Lung microvascular endothelial cell (primary cell): Measurements from ENCODE around the gene FBN1. TPM values are rescaled to one million over a fixed set of nuclear protein-coding genes. Genes with fewer than 3 reads are reported as not detected.

Experiments
- DNase-seq, 2 donors: peaks; one replicate each; pipeline versions ENCODE4 v3.0.0 to v3.0.0-alpha.2; 2010; ENCODE audit warnings: low read depth in 2 of 2
- total RNA-seq: library from RNA; depleted of rRNA; stranded (reverse); fragments of >200 nt; gene quantifications from 2 replicates; pipeline ENCODE4 v1.2.1, GENCODE V29; 2014

The FBN1 gene
- total RNA-seq, 1 donor from 2014 or later: 69.0 TPM

DNA sequence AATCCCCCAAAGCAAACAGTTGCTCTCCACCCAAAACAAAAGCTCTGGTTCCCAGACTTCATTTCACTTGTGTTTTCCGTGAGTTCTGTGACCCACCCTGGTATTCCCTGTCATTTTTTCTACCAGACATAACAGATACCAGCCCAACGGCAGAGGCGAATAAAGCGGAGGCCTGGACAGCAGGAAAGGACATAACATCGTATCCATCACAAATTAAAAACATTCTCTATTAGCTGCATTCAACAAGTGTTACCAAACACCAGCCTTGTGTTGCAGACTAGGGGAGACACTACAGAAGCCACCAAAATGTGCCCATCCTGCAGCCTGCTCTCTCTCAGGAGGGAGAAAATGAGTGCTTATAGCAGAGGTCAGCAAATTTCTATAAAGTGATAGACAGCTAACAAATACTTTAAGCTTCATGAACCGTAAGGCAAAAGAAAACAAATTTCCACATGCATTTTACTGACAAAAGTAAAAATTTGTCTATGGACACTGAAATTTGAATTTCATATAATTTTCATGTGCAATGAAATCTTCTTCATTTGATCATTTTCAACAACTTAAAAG, 7.1 kb upstream of the FBN1 start:
- DNase-seq: no peak

DNA sequence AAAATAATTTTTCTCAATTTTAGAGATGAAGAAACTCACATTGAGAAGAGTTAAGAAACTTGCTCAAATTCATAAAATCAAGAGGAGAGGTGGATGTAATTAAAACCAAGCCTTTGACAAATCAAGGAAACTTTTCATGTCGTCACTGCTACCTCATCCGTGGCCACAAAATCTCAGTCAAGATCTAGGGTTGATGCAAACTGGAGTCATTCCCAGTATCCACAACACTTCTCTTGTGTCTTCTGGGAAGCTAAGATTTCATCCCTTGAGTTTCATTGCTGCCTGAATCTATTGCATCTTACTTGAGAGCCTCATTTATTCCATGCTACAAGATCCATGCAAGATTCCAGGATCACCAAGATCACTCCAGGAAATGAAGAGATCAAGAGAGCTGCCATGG, 5.4 kb upstream of the FBN1 start:
- DNase-seq: no peak

DNA sequence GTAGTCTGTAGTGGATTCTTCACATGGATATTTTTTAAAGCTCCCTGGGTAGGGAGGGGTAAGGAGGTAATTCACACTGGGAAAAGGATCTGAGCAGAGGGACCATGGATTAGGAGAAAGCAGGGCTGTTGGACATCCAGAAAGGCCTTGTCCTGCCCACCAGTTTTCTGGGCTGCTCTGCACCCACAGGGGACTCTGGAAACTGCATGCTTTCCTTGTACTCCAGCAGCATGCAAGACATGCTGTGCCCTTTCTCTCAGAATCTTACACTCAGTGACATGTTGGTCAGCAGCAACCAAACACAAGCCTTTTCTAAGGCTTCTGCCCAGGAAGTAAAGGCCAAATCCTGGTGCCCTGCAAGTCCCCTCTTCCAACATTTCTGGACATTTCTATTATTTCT, 2.5 kb upstream of the FBN1 start:
- DNase-seq: peak in 1 of 2 donors; percentile 44

DNA sequence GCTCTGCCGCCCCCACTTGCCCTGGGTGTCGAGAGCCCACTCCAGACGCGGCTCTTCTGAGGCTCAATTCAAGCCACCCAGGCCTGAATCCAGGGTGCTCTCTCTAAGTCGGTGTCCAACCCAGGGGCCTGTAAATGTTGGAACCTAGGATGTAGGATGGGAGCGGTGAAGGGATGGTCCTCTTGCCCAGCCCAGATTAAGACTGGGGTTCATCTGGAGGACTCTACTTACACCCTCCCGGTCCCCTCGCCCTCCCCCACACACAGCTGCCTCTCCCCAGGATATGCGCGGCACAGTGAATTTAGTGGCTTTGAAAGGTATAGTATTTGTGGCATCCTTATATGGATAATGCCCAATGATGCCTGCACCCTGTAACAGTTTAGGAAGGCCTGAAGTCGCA, 822 bp upstream of the FBN1 start:
- no peak for DNase-seq

DNA sequence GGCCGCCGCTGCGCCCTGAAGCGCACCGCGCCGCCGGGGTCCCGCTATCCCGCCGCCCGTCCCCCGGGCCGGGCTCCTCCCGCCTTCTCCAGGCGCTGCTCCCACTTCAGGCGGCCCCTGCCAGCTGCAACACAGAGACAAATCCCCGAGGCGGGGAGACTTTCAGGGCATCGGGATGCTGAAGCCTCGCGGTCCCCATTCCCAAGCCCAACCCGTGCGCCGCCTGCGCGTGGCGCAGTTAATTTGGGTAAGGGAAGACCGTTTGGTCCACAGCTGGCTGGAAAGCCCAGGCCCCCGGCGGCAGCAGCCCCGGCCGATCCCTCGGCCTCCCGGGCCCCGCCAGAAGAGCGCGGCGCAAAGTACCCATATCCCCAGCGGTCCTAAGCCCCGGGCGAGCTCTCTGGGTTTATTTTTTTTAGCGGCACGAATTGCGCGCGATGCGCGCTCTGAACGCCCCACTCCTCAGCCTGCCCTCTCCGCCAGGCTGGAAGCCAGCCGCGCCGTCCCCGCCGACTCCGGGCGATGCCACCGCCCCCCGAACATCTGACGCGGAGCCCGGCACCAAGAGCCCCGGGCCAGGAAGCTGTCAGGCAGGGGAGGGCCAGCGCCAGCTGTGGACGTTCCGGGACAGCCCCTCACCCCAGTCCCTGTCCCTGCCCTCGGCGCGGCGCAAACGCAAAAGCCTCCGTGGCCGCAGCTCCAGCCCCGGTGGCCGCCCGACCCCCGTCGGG, 517 bp downstream of the FBN1 start:
- peak; percentile 78 to 79 for DNase-seq

DNA sequence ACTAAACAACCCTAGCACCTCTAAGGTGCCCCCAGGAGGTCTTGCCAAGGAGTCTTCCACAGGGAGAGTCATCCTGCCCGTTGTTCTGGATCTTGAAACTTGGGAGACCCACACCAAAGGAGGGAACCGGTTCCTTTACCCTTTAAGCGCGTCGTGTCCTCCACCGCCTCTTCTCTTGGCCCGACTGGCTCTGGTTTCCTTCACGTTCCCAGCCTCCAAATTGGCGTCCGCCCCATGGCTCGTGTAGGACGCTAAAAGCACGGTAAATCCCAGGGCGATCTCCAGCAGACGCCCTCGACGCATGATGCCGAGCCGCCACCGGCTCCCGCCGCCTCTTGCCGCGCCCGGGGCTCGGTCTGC, 1.1 kb downstream of the FBN1 start:
- DNase-seq: peak; percentile 47 to 54

DNA sequence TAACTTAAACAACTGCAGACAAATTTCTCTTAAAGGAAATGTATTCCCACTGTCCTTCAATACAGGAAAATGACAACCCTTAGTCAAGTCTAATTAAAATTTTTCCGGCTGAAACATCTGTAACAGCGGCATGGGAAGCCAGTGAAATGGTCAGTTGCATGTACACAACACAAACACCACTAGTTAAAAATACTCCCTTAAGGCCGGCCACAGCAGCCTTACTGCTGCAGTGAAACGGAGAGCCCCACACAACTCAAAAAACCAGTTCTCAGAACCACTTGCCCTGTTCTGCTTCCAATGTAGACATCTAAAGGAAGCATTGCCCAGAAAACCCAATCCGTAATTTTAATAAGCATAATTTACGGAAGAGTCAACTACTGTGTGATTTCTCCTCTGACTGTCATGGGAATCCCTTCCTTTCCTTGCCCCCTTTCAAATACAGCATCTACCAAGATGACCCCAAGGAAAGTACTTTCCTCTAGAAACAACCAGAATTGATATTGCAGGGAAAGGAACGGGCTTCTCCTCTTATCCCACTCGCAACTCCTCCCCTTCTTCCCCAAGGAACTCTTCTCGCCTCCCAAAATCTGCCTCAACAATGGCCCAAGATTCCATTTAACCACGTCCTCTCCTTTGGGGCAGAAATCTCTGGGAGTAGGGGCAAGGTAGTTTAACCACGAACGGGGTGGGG, 1.6 kb downstream of the FBN1 start:
- DNase-seq: peak; percentile 28 to 31

DNA sequence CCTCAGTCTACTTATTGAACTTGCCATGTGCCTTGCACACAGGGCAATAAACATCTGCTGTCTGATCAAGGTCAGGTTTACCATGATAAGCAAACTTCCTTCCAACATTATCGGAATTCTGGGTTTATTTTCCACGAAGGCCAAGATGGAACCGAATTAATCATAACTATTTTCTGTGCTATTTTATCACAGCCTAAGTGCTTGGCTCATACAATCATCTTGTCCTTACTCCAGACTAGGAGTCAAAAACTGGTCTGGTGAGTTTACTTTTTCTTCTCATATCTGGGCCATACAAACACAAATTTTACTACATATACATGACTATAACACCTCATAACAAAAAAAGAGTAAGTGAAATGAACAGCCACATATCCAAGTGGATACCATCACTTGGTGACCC, 2.3 kb downstream of the FBN1 start:
- peak in 1 of 2 donors; percentile 6 for DNase-seq

DNA sequence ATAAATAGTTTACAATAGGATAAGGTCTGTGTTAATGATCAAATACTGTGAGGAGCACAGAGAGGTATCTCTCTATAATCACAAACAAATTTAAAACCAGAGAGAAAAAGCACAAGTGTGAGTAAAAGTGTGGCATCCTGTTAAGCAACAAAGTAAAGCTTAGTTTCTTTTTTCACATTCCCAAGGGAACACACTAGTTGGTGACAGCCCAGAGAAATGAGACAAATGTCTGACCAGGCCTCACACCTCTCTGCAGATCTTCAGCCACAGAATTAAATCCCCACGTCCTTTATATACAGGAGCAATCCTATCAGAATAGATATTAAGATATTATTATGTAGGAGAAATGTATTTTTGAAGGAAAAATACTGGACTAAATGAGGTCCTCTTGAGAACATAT, 2.7 kb downstream of the FBN1 start:
- DNase-seq: peak in 1 of 2 donors; percentile 47

DNA sequence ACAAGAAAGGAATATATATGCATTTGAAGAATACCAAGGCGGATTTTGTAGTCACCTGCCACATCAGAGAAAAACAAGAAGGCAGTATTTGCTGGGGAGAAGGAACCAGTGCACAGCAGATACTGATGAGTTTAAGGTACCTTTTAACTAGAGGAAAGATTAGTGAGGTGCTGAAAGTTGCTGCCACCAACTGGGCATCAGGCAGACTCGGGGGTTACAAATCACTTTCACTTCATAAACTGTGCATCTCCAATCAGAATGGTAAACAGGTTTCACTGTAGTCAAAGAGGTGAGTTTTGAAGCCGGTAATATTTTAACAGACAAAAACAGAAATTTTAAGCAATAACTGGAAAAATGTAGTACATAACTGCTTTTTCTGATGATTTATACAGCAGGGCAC, 4.1 kb downstream of the FBN1 start:
- DNase-seq: peak; percentile 69 to 77

DNA sequence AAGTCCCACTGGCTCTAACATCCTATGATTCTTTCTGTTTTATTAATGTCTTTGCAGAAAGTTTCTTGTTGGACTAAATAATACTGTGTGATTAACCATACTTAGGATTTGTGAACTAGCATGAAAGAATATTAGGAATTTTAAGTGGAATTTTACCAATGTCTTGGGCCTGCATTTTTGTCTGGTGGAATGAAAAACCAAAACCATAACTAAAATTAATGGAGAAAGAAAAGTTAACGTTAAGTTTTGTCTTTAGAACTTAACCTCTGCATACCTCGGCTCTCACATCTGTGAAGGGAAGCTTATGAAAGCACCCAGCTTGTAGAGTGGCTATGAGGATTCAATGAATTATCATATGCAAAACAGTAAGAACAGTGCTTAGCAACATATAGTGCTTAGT, 6.5 kb downstream of the FBN1 start:
- no peak for DNase-seq

DNA sequence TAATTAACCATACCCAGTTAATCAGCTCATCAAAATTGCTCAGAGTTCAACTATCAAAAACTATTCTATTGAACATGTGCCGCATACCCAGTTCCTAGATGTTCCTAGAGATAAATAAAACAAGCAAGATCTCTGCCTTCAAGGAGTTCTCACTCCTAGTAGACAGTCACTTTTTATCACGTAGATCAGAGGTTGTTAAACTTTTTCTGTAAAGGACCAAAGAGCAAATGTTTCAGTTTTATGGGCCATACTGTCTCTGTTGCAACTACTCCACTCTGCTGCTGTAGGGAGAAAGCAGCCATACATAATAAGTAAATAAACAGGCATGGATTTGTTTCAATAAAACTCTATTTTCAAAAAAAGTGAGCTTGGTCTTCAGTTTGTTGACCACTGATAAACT, 7.9 kb downstream of the FBN1 start:
- no peak for DNase-seq

DNA sequence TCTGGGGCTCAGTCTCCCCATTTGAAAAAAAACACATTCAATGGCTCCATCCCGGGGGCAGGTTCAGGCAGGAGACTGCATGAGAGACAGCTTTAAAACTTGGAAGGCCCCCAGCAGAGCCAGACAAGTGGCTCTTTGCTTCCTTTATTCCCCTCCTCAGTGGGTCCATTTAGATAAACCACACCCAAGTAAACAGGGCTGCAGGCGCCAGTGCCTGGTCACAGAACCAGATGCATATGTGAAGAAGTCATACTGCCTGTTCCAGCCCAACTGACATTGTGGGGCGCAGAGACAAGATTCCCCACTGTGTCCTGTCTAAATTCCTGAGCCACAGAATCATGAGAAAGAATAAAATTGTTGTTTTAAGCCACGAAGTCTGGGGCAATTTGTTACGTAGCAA, 9.0 kb downstream of the FBN1 start:
- DNase-seq: no peak

DNA sequence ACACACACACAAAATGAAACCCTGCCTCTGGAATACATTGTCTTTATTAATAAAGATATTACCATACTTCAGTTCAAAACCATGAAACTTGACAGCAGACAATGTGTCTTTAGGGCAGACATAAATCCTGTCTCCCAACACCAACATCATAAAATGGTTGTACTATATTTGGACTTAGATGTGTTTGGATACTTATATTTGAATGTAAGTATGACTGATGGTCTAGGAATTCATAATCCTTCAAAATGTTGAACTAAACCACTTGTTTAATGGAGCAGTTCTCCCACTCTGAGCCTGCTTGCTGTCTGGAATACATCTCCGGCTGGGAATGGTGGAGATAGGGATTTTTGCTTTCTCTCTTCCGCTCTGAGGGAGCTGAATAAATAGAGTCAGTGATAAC, 10.6 kb downstream of the FBN1 start:
- no peak for DNase-seq

DNA sequence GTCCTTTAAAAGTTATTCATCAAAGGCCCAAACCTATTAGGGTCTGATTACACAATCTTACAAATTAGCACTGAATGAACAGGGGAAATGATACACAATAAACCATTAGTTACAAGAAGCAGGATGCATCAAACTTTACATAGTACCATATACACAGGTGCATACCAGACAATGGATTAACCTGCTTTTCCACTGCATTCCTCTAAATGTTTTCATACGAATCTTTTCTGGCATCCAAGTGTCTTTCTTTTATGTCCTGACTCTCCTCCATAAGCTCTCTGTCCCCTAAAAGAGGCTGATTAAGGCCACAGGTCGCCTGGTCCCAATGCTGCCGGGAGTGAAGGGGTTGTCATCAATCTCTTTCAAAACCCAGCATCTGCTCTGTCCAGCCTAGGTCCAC, 11.4 kb downstream of the FBN1 start:
- no peak for DNase-seq

DNA sequence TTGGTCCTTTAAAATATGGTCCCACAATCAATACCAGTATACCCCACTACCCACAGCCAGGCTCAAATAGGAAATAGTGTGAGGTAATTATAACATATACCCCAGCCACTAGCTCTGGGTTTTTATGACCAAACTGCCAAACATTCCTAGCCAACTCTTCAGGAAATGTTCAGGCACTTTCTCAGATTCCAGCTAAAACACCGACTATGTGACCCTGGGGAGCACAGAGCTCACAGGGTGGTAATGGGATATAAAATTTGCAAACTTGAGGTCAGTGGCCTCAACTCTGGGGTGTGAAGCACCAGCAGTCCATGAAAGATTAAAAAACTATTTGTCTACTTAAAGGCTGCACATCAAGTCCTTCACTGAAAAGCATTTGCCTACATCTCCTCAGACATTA, 12.9 kb downstream of the FBN1 start:
- peak in 1 of 2 donors; percentile 28 for DNase-seq

DNA sequence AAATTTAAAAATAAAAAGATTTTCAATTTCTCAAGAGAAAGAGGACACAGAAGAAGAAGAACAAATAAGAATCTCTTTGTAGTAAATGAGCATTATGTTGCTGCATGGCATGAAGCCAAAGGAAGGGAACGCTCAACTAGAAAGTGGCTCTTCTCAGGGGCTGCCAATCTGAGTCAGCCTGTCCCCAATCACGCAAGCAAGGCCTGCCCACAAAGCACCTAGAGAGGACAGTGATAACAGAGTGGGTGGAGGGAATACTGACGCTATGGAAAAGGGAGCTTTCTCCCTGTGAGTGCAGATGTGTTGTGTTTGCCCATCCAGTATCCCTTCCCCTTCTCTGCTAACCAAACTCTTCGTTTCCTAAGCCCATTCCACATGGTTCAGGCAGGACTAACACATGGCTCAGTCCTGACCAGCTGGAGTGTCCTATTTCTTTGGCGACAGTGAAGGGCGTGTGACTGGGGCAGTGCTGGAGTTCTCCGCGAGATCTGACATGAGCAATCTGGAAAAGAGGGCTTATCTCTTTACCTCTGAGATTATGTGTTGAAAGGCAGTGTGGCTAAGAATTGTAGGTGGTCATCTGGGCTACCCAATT, 14.2 kb downstream of the FBN1 start:
- peak in 1 of 2 donors; percentile 45 for DNase-seq

DNA sequence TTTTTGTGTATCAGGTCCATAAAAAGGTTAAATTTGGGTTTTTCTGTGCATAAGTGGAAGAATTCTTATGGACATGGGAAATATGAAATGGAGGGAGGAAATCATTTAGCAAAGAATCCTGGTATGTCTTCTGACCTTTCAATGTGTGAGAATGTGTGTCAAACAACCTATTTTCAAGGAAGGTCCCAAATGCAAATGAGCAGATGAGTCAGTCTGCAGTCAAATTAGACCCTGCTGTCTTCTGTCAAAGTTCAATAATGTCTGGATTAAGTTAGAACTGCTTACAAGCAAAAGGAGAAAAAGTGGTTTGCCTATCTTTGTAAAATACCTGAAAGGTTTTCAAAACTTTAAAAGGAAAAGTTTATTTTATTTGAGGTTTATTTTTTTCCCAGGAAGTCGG, 15.3 kb downstream of the FBN1 start:
- DNase-seq: peak in 1 of 2 donors; percentile 30

DNA sequence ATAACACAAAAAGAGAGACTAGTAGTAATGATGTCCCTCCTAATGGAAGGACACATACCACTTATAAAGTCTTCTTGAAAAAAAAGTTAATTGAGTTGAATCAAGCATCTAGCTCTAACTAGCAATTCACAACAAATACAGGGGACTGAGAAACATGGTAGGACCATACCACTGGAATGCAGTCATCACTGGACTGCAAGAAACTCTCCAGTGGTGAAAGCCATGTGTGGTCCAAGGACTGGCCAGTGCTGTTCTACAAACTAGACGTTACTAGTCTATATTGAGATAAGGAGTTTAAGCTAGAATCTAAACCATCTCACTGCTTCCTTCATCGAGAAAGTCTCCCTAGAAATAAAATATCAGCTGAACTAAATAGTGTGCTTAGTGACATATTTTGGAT, 16.7 kb downstream of the FBN1 start:
- DNase-seq: no peak

DNA sequence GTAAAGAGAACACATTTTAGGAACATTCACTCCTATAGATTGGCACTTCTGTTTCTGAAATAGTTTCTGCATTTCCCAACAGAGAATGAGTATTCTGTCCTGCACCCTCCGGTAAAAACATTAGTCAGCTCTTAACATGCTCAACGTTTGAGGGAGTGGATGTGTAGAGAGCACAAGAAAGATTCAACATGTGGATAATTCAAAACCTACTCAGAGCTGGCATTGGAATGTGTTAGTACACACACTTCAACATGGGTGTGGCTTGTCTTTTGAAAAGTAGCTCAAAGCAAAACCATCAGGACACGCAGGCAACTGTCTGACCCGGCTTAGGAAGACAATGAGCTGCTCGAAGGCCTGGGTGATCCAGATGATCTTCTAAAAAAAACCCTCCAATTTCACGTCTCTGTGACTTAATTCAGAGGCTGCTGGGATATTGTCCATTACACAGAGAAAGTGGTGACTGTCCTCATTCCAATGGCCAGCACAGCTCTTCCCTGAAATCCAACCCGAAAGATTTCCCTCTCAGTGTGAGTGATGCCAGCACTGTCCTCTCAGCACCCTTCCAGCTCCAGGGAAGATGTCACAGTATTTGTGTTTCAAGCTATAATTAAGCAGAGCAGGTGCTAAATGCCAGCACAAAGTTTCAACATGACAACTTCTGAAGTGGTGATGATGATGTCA, 18.1 kb downstream of the FBN1 start:
- DNase-seq: peak in 1 of 2 donors; percentile 46

DNA sequence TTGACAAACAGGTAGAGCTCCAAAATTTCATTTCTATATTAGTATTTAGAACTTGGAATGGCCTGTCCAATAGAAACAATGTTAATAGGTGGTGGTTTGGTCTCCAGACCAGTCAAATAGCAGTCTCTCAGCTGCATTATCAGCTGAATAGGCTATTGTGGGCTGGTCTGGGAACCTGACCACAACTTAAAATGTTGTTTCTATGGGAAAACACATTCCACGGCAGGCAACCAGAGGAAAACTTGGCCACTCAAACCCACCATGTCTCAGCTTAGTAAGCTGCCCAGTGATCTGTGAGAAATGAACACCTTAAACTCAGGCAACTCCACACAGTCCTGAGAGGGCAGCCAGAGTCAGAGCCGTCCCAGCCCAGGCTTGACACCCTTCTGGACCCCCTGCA, 20.4 kb downstream of the FBN1 start:
- no peak for DNase-seq

DNA sequence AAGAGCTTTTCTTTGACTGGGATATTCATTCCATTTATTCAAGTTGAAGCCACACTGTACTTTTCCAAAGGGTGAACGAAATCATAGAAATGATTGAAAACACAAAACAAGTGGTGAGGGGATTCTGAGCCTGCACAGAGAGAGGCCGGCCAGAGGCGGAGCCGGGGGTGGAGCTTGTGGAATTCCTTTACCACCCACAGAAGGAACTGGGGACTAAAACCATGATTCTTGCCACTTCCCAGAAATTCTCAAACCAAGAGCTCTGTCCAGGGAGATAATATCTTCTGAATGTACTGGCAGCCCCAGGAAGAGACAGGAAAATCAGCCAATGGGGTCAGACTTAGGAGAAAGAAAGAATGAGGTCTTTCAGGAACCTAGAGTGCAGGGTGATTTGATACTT, 20.8 kb downstream of the FBN1 start:
- DNase-seq: no peak
